ENCODE measurements around the gene ABCB8.

ABCB8 gene

DNA sequence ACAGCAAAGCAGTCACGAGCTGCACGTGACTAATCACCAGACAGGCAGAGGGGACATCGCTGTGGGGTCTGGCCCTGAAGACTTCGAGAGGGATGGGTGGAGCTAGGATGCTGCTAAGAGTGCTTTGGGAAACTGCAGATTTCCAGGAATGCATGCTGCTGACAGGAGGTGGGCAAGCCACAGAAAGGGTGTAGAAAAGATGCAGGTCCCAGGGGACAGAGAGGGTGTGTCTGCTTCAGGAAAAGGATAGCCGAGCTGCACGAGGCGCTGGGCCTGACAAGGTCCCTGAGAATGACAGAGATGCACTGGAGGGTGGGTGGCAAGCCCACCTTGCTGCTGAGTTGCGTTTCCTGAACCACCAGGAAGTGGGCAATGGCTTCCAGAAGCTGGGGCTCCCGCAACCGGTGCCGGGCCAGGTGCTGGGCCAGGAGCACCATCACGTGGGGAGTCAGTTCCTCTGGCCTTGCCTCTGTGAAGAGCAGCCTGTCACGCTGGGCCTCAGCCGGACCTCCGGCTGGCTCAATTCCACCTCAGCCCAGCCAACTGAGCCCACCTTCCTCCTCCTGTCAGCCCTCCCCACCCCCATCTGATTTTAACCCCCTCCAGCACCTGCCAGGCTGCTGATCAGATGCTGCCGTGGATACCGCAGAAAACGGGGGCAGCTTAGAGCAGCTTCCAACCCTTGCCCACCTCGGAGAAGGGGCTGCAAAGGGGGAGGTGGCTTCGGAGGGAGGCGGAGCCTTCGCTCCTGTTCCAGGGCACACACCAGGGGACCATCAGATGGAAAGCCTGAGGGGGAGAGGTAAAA is 50.2 kb downstream of the ABCB8 start:
- H3K4me3 ChIP-seq (ENCODE audit: low read depth, low read length): no peak overlapping the region
- DNase-seq (ENCODE audit: low read depth): no peak
- TF ChIP-seq, protein P1, sequence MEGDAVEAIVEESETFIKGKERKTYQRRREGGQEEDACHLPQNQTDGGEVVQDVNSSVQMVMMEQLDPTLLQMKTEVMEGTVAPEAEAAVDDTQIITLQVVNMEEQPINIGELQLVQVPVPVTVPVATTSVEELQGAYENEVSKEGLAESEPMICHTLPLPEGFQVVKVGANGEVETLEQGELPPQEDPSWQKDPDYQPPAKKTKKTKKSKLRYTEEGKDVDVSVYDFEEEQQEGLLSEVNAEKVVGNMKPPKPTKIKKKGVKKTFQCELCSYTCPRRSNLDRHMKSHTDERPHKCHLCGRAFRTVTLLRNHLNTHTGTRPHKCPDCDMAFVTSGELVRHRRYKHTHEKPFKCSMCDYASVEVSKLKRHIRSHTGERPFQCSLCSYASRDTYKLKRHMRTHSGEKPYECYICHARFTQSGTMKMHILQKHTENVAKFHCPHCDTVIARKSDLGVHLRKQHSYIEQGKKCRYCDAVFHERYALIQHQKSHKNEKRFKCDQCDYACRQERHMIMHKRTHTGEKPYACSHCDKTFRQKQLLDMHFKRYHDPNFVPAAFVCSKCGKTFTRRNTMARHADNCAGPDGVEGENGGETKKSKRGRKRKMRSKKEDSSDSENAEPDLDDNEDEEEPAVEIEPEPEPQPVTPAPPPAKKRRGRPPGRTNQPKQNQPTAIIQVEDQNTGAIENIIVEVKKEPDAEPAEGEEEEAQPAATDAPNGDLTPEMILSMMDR (IDR thresholded peaks at IDR 0.05; ENCODE audit: control insufficient read depth, extremely low read depth, insufficient read depth): no peak

DNA sequence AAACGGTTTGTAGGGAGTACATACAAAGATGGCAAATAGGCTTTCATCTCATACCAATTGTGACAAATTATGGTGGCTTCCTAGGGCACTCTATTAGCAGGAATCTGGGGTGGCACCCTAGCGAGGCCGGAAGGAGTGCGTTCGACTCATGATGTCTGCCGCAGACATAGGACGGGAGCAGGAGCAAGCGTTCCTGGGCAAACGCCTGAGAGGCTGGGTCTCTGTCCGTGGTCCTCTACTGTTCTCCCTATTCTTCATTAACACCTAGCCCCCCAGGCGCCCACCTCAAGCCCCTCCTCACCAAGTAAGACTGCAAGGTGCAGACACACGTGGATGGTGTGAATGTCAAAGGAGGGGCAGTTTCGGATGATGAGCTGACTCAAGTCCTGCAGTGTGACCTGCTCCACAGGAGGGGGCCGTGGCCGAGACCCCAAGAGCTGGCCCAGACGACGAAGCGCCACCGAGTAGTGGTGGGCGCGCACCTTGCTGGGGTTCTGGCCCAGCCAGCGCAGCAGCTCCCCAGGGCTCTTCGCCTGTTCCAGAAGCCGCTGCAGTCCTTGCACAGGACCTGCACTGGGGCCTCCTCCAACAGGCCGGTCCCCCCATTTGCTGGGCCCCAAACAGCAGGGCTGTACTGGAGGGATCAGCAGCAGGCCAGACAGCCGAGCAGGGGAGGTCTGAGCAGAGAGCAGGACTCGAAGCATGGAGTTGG is 51.1 kb downstream of the ABCB8 start:
- TF ChIP-seq, protein P1 (IDR thresholded peaks at IDR 0.05; ENCODE audit: control insufficient read depth, extremely low read depth, insufficient read depth): no peak
- H3K4me3 ChIP-seq (ENCODE audit: low read depth, low read length): peak overlapping the region; percentile 83
- DNase-seq (ENCODE audit: low read depth): no peak

GRCh38 chr7:151080067-151080521 is 51.8 kb downstream of the ABCB8 start:
- TF ChIP-seq, protein P1 (IDR thresholded peaks at IDR 0.05; ENCODE audit: control insufficient read depth, extremely low read depth, insufficient read depth): no peak
- DNase-seq (ENCODE audit: low read depth): no peak
- peak overlapping the region; percentile 83 for H3K4me3 ChIP-seq (ENCODE audit: low read depth, low read length)

- peak within 1 kb of the TSS; percentile 83 for H3K4me3 ChIP-seq (ENCODE audit: low read depth, low read length)
- TF ChIP-seq, protein P1 (IDR thresholded peaks at IDR 0.05; ENCODE audit: control insufficient read depth, extremely low read depth, insufficient read depth): no peak
- DNase-seq (ENCODE audit: low read depth): peak; percentile 51
Measured at GRCh38 chr7:151080522-151081169, 52.4 kb downstream of the ABCB8 start, which contains the start of gene FASTK. Gene FASTK (minus strand): TSS chr7:151080809. CDS start chr7:151080766, 43 bp downstream.

DNA sequence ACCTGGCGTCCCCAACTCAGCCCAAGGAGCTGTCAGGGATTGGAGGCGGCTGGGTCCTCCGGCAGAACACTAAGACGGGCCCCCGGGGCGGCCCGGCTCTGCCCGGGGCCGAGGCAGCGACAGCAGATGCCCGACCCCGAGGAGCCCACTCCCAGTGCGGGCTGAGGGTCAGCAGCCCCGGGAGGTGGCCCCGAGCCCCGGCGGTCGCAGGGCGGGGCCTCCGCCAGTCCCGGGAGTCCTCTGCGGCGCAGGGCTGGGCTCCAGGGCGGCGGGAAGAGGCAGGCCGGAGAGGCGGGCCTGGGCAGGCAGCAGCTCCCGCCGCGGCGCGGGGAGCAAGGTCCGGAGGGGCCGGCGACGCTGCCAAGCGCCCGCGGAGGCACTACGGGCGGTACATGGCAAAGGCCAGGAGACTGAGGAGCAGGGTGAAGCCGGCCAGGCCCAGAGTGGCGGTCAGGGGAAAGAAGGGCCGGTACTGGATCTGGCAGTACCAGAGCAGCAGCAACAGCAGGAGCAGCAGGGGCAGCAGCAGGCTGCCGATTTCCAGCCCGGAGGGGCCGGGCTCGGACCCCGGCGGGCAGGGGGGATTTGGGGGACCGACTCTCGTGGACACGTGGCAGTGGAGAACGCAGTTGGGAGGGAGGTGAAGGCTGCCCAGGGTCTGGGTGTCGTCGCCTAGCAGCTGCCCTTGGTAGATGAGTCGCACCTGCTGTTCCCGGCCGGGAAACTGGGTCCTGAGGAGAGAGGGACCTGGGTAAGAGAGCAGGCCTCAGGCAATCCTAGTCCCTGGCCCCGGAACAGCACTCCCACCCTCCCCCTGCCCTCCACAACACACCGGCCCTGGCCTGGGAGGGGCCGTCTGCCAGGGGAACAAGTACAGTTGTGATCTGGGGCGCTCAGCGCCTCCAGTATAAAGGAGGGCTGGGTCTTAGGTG is 53.2 kb downstream of the ABCB8 start:
- TF ChIP-seq, protein P1 (IDR thresholded peaks at IDR 0.05; ENCODE audit: control insufficient read depth, extremely low read depth, insufficient read depth): no peak
- no peak for DNase-seq (ENCODE audit: low read depth)
- peak overlapping the region; percentile 83 for H3K4me3 ChIP-seq (ENCODE audit: low read depth, low read length)
